Lung (tissue), 12 donors: ENCODE data around the gene OXT. TPM values are rescaled to one million over a fixed set of nuclear protein-coding genes. Genes with fewer than 3 reads are reported as not detected.

Experiments
- ATAC-seq: fragments of 200-7000 bp; cut with Tn5 transposase; one replicate; pipeline ENCODE4 v1.9.1; 2020; ENCODE audit warnings: moderate number of reproducible peaks; ENCODE audit not compliant: insufficient read depth, low FRiP score
- DNase-seq, 3 donors: peaks; one replicate each; pipeline ENCODE4 v3.0.0-alpha.2; 2013 to 2017
- H3K27ac ChIP-seq, 2 donors: one replicate each; pipeline ENCODE4 v1.5.1; 2013; ENCODE audit warnings: mild to moderate bottlenecking in 2 of 2, moderate library complexity in 2 of 2, control low read depth in 1 of 2, inconsistent platforms in 1 of 2, low read depth in 1 of 2, low read length in 1 of 2
- H3K27me3 ChIP-seq, 3 donors: one replicate each; pipeline ENCODE4 v1.5.1; 2013; ENCODE audit warnings: low read length in 2 of 3; ENCODE audit not compliant: control insufficient read depth in 3 of 3, insufficient read depth in 3 of 3
- H3K36me3 ChIP-seq, 4 donors: one replicate each; pipeline ENCODE4 v1.5.1; 2013; ENCODE audit warnings: low read length in 4 of 4, mild to moderate bottlenecking in 1 of 4, moderate library complexity in 1 of 4; ENCODE audit not compliant: control insufficient read depth in 4 of 4, insufficient read depth in 4 of 4
- H3K4me1 ChIP-seq, 5 donors: one replicate each; pipeline ENCODE4 v1.5.1; 2013; ENCODE audit warnings: low read length in 5 of 5, mild to moderate bottlenecking in 2 of 5, moderate library complexity in 1 of 5; ENCODE audit not compliant: control insufficient read depth in 5 of 5, insufficient read depth in 5 of 5
- H3K4me3 ChIP-seq: one replicate; pipeline ENCODE4 v1.5.1; 2013; ENCODE audit warnings: mild to moderate bottlenecking, control low read depth, moderate library complexity
- H3K9ac ChIP-seq, 2 donors: one replicate each; pipeline ENCODE4 v1.5.1; 2013; ENCODE audit warnings: low read length in 2 of 2, control low read depth in 1 of 2; ENCODE audit not compliant: insufficient read depth in 1 of 2
- H3K9me3 ChIP-seq, 4 donors: one replicate each; pipeline ENCODE4 v1.5.1; 2013; ENCODE audit warnings: low read length in 3 of 4, mild to moderate bottlenecking in 1 of 4, moderate library complexity in 1 of 4; ENCODE audit not compliant: control insufficient read depth in 4 of 4, insufficient read depth in 3 of 4
- CTCF ChIP-seq: IDR thresholded peaks from 2 replicates; pipeline ENCODE4 v1.5.1; 2012; ENCODE audit warnings: mild to moderate bottlenecking; ENCODE audit errors: control extremely low read depth, extremely low read depth
- WGBS, 2 donors: extraction: QIAGEN DNeasy Blood & Tissue Kit; methylation state at CpG; one replicate each; pipeline ENCODE4 v1.1.7; 2013; 5-methylcytosine and 5-hydroxymethylcytosine counted together
- polyA plus RNA-seq, 2 donors: library from polyadenylated mRNA; stranded (reverse); fragments of 200-250 nt; gene quantifications; one replicate each; pipeline ENCODE4 v1.2.1, GENCODE V29; 2013
- total RNA-seq, 2 donors: library from RNA; depleted of rRNA in 1 of 2; stranded (reverse); fragments of >200 nt in 1 of 2; gene quantifications; one replicate each; pipeline ENCODE4 v1.2.1, GENCODE V29; 2014 to 2021
- donor health status: control.
- donor health status: control.
- donor health status: Bipolar disorder and iron deficiency.
- donor health status: healthy.
- donor health status: DM: yes; HTN: yes; CAD: no.

Gene OXT
- total and polyA plus RNA-seq, 4 donors, result not detected

GRCh38 chr20:3088031-3088430, 16.6 kb downstream of the OXT start:
- H3K27me3 ChIP-seq, result peaks cover 0 to 14% (median 7%) of the 10 kb centered on the region in 3 donors
- H3K9me3 ChIP-seq, result peaks cover 0 to 6% (median 0%) of the 10 kb centered on the region in 4 donors
- 79 to 85% methylated on average over 7 of the region's 7 CpGs for WGBS, 2 donors
- DNase-seq (no peak), ATAC-seq (no peak)
- no peaks in the 10 kb centered on the region for H3K36me3 ChIP-seq
- TF ChIP-seq CTCF, result no peak
- no peak overlapping the region for H3K4me3 ChIP-seq
- peaks cover 0 to 3% (median 0%) of the 10 kb centered on the region in 5 donors for H3K4me1 ChIP-seq
- H3K27ac ChIP-seq, result no peak overlapping the region
- no peak overlapping the region for H3K9ac ChIP-seq

- Histone ChIP-seq H3K27me3 (peaks cover 0 to 4% (median 0%) of the 10 kb centered on the region in 3 donors), H3K27ac (no peak overlapping the region), H3K4me3 (no peak overlapping the region), H3K9me3 (peaks cover 0 to 6% (median 0%) of the 10 kb centered on the region in 4 donors), H3K9ac (no peak overlapping the region), H3K4me1 (peaks cover 0 to 3% (median 0%) of the 10 kb centered on the region in 5 donors), H3K36me3 (no peaks in the 10 kb centered on the region)
- TF ChIP-seq CTCF, result no peak
- 3 to 5% methylated on average over 1 of the region's 1 CpG for WGBS, 2 donors
- no peak for DNase-seq
- ATAC-seq, result no peak
These were observed 19.1 kb downstream of the OXT start for GRCh38 chr20:3090565-3090964.

- H3K27me3 ChIP-seq, result peaks cover 0 to 4% (median 0%) of the 10 kb centered on the region in 3 donors
- WGBS, 2 donors, result 6 to 9% methylated on average over 45 to 81 of the region's 81 CpGs
- H3K27ac ChIP-seq, result no peak overlapping the region
- peaks cover 0 to 6% (median 0%) of the 10 kb centered on the region in 4 donors for H3K9me3 ChIP-seq
- no peaks in the 10 kb centered on the region for H3K36me3 ChIP-seq
- peaks cover 0 to 3% (median 0%) of the 10 kb centered on the region in 5 donors for H3K4me1 ChIP-seq
- no peak for ATAC-seq
- TF ChIP-seq CTCF, result no peak
- DNase-seq, result peak; percentile 33 to 53 (median 38)
- H3K4me3 ChIP-seq, result no peak overlapping the region
- H3K9ac ChIP-seq, result no peak overlapping the region
These were observed 21.4 kb downstream of the OXT start for GRCh38 chr20:3092611-3093379.
